Posterior cingulate gyrus (tissue), 11 donors: ENCODE measurements around the gene REST.

Experiments used
- DNase-seq, 10 donors: peaks; one replicate each; pipeline versions ENCODE4 v3.0.0 to v3.0.0-alpha.2; 2020 to 2021; ENCODE audit warnings: mixed read lengths in 3 of 10
- intact Hi-C: fragments of 100-400 bp; cut with DNase I; formaldehyde crosslinking; loops from one replicate; pipeline ENCODE4 v1.15.1; 2023

REST gene

GRCh38 chr4:56971383-56971782 is 63.7 kb downstream of the REST start:
- intact Hi-C loops: loop anchor here (10.0 kb wide), 1 partner anchor 537 kb away; the partner anchor contains the start of genes PAICS and PPAT
- DNase-seq: no peak

- intact Hi-C loops: loop anchor here (10.0 kb wide), 1 partner anchor 538 kb away; the partner anchor contains the start of genes PAICS and PPAT
- no peak for DNase-seq
Measured at GRCh38 chr4:56972389-56972788, 64.7 kb downstream of the REST start.

- intact Hi-C loops: loop anchor here (10.0 kb wide), 1 partner anchor 538 kb away; the partner anchor contains the start of genes PAICS and PPAT
- DNase-seq: no peak
Measured at GRCh38 chr4:56972809-56973208, 65.1 kb downstream of the REST start.

GRCh38 chr4:56973336-56973735 is 65.6 kb downstream of the REST start:
- no peak for DNase-seq
- intact Hi-C loops: loop anchor here (10.0 kb wide), 1 partner anchor 539 kb away; the partner anchor contains the start of genes PAICS and PPAT

- peak in 1 of 10 donors; percentile 17 for DNase-seq
Measured at GRCh38 chr4:56976283-56976836, 68.7 kb downstream of the REST start.

GRCh38 chr4:56976837-56977320 is 69.2 kb downstream of the REST start:
- intact Hi-C loops: loop anchor here (1.0 to 10.0 kb wide), 2 partner anchors 69 to 542 kb away; partner anchors contain the start of genes PAICS and PPAT
- DNase-seq: peak in 8 of 10 donors; percentile 26 to 91 (median 48)

More at GRCh38 chr4:56976283-56976836, 68.7 kb downstream of the REST start:
- intact Hi-C loops: loop anchor here (10.0 kb wide), 1 partner anchor 542 kb away; the partner anchor contains the start of genes PAICS and PPAT

GRCh38 chr4:56977321-56978012 is 69.8 kb downstream of the REST start, which contains the start of gene NOA1:
Gene NOA1 (minus strand): TSS chr4:56977606. CDS start chr4:56977585, 21 bp downstream.
- DNase-seq: peak; percentile 93 to 100 (median 96)
- intact Hi-C loops: loop anchor here (1.0 to 10.0 kb wide), 2 partner anchors 69 to 543 kb away; partner anchors contain the start of genes PAICS and PPAT

- intact Hi-C loops: loop anchor here (10.0 kb wide), 1 partner anchor 544 kb away; the partner anchor contains the start of genes PAICS and PPAT
- DNase-seq: peak; percentile 89 to 99 (median 94)
Measured at GRCh38 chr4:56978750-56979303, 71.1 kb downstream of the REST start, which contains the start of gene POLR2B. Gene POLR2B (plus strand): TSS chr4:56978896. CDS start chr4:56978986, 90 bp downstream.

GRCh38 chr4:56979421-56980072 is 71.8 kb downstream of the REST start:
- DNase-seq: no peak
- intact Hi-C loops: loop anchor here (10.0 kb wide), 1 partner anchor 545 kb away; the partner anchor contains the start of genes PAICS and PPAT

- intact Hi-C loops: no loop called here
- no peak for DNase-seq
Measured at GRCh38 chr4:56981795-56982201, 74.1 kb downstream of the REST start.

GRCh38 chr4:56986192-56986591 is 78.5 kb downstream of the REST start:
- intact Hi-C loops: no loop called here
- no peak for DNase-seq

GRCh38 chr4:56986952-56987351 is 79.3 kb downstream of the REST start:
- intact Hi-C loops: no loop called here
- DNase-seq: no peak

- intact Hi-C loops: no loop called here
- no peak for DNase-seq
Measured at GRCh38 chr4:56990109-56990905, 82.6 kb downstream of the REST start.

GRCh38 chr4:56995525-56995924 is 87.8 kb downstream of the REST start:
- intact Hi-C loops: no loop called here
- peak; percentile 49 to 95 (median 72) for DNase-seq

GRCh38 chr4:56999751-57000150 is 92.1 kb downstream of the REST start:
- no peak for DNase-seq
- intact Hi-C loops: no loop called here

GRCh38 chr4:57013543-57014120 is 105.9 kb downstream of the REST start:
- no peak for DNase-seq
- intact Hi-C loops: no loop called here
